Measurements from ENCODE around the gene ABHD13. TPM values are rescaled to one million over a fixed set of nuclear protein-coding genes. Genes with fewer than 3 reads are reported as not detected.

ABHD13 gene
- total and polyA plus RNA-seq, 7 donors, result 3.8 to 10.5 (median 5.7) TPM

GRCh38 chr13:108227651-108228272, 9.6 kb downstream of the ABHD13 start:
- Histone ChIP-seq H3K4me1 (peaks cover 20% of the 10 kb centered on the region), H3K27me3 (ENCODE audit: insufficient read depth in 3 of 3, low read length in 2 of 3) (no peaks in the 10 kb centered on the region), H3K9me3 (no peaks in the 10 kb centered on the region), H3K4me3 (no peak overlapping the region), H3K27ac (no peak overlapping the region), H3K36me3 (ENCODE audit: insufficient read depth in 1 of 2, low read depth in 1 of 2) (peaks cover 5 to 13% of the 10 kb centered on the region in 2 donors)
- DNase-seq, result no peak
- peak in 1 of 4 donors; percentile 66 for ATAC-seq
- TF ChIP-seq CTCF (IDR thresholded peaks at IDR 0.05), result peak; percentile 83
- WGBS, 3 donors, result 86 to 99% (median 88%) methylated on average over 1 of the region's 1 CpG
- intact Hi-C loops (cut with DNase I), result no loop called here

DNA sequence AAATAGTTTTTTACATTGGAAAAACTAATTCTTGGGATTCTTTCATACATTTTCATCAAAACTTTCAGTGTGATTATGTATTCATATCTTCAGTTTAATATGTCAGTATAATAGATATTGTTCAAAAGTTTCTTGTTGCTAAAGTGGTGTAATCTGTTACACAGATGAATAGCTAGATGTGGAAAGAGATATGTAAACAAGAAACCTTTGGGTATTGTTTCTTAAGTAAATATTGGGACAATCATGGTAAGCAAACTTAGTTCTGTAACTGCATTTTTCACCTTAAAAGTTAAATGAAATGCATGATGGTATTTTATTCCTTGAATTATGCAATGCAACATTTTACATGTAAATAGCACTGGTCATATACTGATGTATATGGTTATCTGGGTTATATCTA, 12.2 kb downstream of the ABHD13 start:
- H3K36me3 ChIP-seq (ENCODE audit: insufficient read depth in 1 of 2, low read depth in 1 of 2), result peaks cover 5 to 13% of the 10 kb centered on the region in 2 donors
- no peak for TF ChIP-seq CTCF (IDR thresholded peaks at IDR 0.05)
- no peaks in the 10 kb centered on the region for H3K9me3 ChIP-seq
- intact Hi-C loops (cut with DNase I), result no loop called here
- no peak overlapping the region for H3K27ac ChIP-seq
- ATAC-seq (no peak), DNase-seq (no peak)
- H3K4me3 ChIP-seq, result no peak overlapping the region
- H3K4me1 ChIP-seq, result no peaks in the 10 kb centered on the region
- no peaks in the 10 kb centered on the region for H3K27me3 ChIP-seq (ENCODE audit: insufficient read depth in 3 of 3, low read length in 2 of 3)

- H3K9me3 ChIP-seq, result peaks cover 22% of the 10 kb centered on the region
- H3K27ac ChIP-seq, result no peak overlapping the region
- H3K4me1 ChIP-seq, result no peaks in the 10 kb centered on the region
- ATAC-seq (no peak), DNase-seq (no peak)
- intact Hi-C loops (cut with DNase I), result no loop called here
- no peak overlapping the region for H3K4me3 ChIP-seq
- WGBS, 3 donors, result 71 to 72% (median 71%) methylated on average over 4 of the region's 4 CpGs
- no peak for TF ChIP-seq CTCF (IDR thresholded peaks at IDR 0.05)
- no peaks in the 10 kb centered on the region for H3K36me3 ChIP-seq (ENCODE audit: insufficient read depth in 1 of 2, low read depth in 1 of 2)
- no peaks in the 10 kb centered on the region for H3K27me3 ChIP-seq (ENCODE audit: insufficient read depth in 3 of 3, low read length in 2 of 3)
Observed at GRCh38 chr13:108249150-108249549, 31.0 kb downstream of the ABHD13 start.

- H3K4me3 ChIP-seq, result no peak overlapping the region
- no peaks in the 10 kb centered on the region for H3K36me3 ChIP-seq (ENCODE audit: insufficient read depth in 1 of 2, low read depth in 1 of 2)
- no peak overlapping the region for H3K27ac ChIP-seq
- H3K9me3 ChIP-seq, result peaks cover 6% of the 10 kb centered on the region
- no peak for DNase-seq
- no peaks in the 10 kb centered on the region for H3K27me3 ChIP-seq (ENCODE audit: insufficient read depth in 3 of 3, low read length in 2 of 3)
- TF ChIP-seq CTCF (IDR thresholded peaks at IDR 0.05), result no peak
- intact Hi-C loops (cut with DNase I), result no loop called here
- no peaks in the 10 kb centered on the region for H3K4me1 ChIP-seq
- 62 to 66% (median 63%) methylated on average over 2 of the region's 2 CpGs for WGBS, 3 donors
- ATAC-seq, result no peak
Observed at GRCh38 chr13:108257248-108257647, 39.1 kb downstream of the ABHD13 start.

Data from psoas muscle (tissue), 8 donors.